ENCODE results near the gene MRLN. TPM values are rescaled to one million over a fixed set of nuclear protein-coding genes. Genes with fewer than 3 reads are reported as not detected.

Gene MRLN
- total and polyA plus RNA-seq, 2 of the 8 experiments (the other 6 are each of a cell fraction or from before 2014, with no cell fraction given): 0.21 TPM; not detected in 1

DNA sequence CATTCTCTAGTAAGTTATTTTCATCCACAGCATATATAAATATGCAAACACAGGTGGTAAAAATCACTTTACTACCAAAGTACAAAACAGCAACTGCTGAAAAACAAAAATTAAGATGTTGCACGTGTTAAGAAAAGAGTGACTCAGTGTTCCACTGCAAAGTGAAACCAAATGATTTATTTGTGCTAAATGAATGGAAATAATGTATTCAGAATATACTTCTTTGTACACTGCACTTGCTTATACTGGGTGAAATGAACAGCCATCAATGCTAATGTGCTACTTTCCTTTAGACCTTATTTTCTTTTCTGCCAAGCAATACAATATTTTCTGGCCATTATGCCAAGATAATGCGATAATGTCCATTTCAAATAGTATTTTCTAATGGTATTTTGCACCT lies 38.3 kb upstream of the MRLN start:
- Histone ChIP-seq H3K23me2 (ENCODE audit: low read depth, low read length) (no peaks in the 10 kb centered on the region), H3K14ac (ENCODE audit: insufficient read length) (no peak overlapping the region), H3K56ac (replicated peaks; ENCODE audit: insufficient read length, low read depth, low read length) (no peak overlapping the region), H4K8ac (ENCODE audit: extremely low read depth, insufficient read depth, low read length) (no peak overlapping the region), H2BK120ac (replicated peaks; ENCODE audit: low read depth, low read length) (no peak overlapping the region), H3K4ac (replicated peaks; ENCODE audit: insufficient read length, low read depth, low read length) (no peak overlapping the region), H3K27ac (ENCODE audit: low read depth, low read length) (no peak overlapping the region), H3K18ac (ENCODE audit: extremely low read depth, low read length) (no peak overlapping the region), H2AFZ (ENCODE audit: low read length) (no peak overlapping the region), H2AK5ac (ENCODE audit: low read depth, low read length) (no peak overlapping the region), H2BK12ac (ENCODE audit: low read depth, low read length) (no peak overlapping the region), H3K4me1 (replicated peaks in 1 of 4; ENCODE audit: control insufficient read depth in 3 of 4, insufficient read depth in 4 of 4, low read length in 3 of 4) (no peaks in the 10 kb centered on the region), H3K23ac (ENCODE audit: insufficient read length) (no peak overlapping the region), H2BK5ac (ENCODE audit: low read depth, low read length) (no peak overlapping the region), H3K79me1 (ENCODE audit: low read depth, low read length) (no peaks in the 10 kb centered on the region), H2BK15ac (ENCODE audit: low read length) (no peak overlapping the region), H4K20me1 (replicated peaks in 1 of 2; ENCODE audit: control insufficient read depth in 1 of 2, insufficient read depth in 2 of 2, low read length in 2 of 2) (peaks cover 1 to 4% of the 10 kb centered on the region in 2 experiments), H4K91ac (replicated peaks; ENCODE audit: insufficient read length, low read length) (no peak overlapping the region), H3K9ac (replicated peaks in 1 of 4; ENCODE audit: extremely low read depth in 1 of 4, low read depth in 3 of 4, low read length in 3 of 4) (no peak overlapping the region), H3K4me2 (ENCODE audit: insufficient read depth in 1 of 2, low read depth in 2 of 2, low read length in 2 of 2) (no peak overlapping the region), H3K4me3 (ENCODE audit: extremely low read depth in 1 of 4, insufficient read depth in 2 of 4, low read depth in 3 of 4, low read length in 4 of 4) (no peak overlapping the region), H3K36me3 (ENCODE audit: control insufficient read depth in 2 of 4, insufficient read depth in 4 of 4, low read length in 3 of 4) (peaks cover 4 to 55% (median 23%) of the 10 kb centered on the region in 4 experiments), H2BK20ac (ENCODE audit: low read length) (no peak overlapping the region), H3K79me2 (ENCODE audit: control insufficient read depth in 1 of 2, insufficient read depth in 2 of 2, low read length in 2 of 2) (no peaks in the 10 kb centered on the region), H3K9me3 (ENCODE audit: insufficient read depth in 2 of 2, low read depth in 1 of 2, low read length in 1 of 2) (no peaks in the 10 kb centered on the region), H4K5ac (ENCODE audit: insufficient read length, low read depth, low read length) (no peak overlapping the region), H3K27me3 (replicated peaks in 1 of 4; ENCODE audit: control insufficient read depth in 3 of 4, extremely low read depth in 1 of 4, insufficient read depth in 3 of 4, low read length in 3 of 4) (no peaks in the 10 kb centered on the region)
- ChIA-PET CTCF (ENCODE audit: partially characterized antibody) (no interaction called here), POLR2A (ENCODE audit: partially characterized antibody) (no interaction called here)
- WGBS, 2 experiments (ENCODE audit: extremely low coverage in 1 of 2, insufficient coverage in 1 of 2, insufficient read length in 1 of 2, insufficient replicate concordance in 2 of 2, low coverage in 1 of 2, low lambda C conversion rate in 2 of 2, missing lambda C conversion rate in 1 of 2): 89% methylated on average over 2 of the region's 2 CpGs; no CpG with 5 or more reads in 1 of the 2 experiments
- TF ChIP-seq GTF2F1 (IDR thresholded peaks at IDR 0.05; ENCODE audit: borderline replicate concordance, low read depth, low read length) (no peak), KDM1A (IDR thresholded peaks at IDR 0.05; ENCODE audit: borderline replicate concordance, low read length) (no peak), YY1 (IDR thresholded peaks at IDR 0.05; ENCODE audit: low read depth, low read length) (no peak), GABPA (IDR thresholded peaks at IDR 0.05; ENCODE audit: borderline replicate concordance, insufficient read depth, low read length) (no peak), TEAD4 (IDR thresholded peaks at IDR 0.05; ENCODE audit: low read depth, low read length) (no peak)
- DNase-seq (ENCODE audit: low read depth in 1 of 2, low spot score in 2 of 2) (no peak), FAIRE-seq (no peak)

Data from H1 (cell line).